ENCODE data around the gene COA5.

COA5 gene

DNA sequence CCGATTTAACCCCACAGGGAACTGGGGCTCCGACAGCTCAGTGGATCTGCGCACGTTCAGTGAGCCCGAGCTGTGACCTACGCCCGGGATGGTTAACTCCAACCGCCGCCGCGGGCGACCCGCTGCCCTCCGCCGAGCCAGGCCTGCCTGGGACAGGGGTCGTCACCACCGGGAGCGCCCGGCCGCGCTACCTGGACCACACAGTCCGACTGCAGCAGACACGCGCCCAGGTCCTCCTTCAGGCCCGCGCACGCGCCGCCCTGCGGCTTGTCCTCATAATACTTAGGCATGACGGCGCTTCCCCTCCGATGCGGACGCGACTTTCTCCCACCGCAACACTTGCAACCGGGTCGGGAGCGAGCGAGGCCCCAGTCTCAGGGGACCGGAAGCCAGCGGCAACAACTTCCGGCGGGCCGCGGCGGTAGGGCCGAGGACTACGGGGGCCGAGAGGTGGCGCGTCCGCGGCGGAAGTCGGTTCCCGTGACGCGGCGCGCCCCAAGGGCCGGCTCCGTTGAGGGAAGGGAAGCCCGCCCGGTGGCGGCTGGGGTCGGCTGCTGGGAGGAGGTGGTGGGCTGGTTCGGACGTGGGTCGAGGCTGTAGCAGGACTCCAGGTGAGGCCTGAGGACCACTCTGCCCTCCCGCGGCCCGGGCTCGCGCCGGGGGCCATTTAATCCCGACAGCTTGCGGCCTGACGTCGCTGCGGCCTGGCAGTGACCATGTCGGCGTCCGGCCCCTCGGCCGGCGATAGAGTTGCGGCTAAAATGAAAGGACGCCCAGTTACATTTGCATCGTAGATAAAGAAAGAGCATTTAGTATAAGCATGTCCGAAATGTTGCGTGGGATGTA lies at the start of gene COA5, which contains the start of gene UNC50:
Gene COA5 (minus strand): TSS at position 397 of the 846 bp plus-strand sequence. CDS start 107 bp downstream, at position 290.
Gene UNC50 (plus strand): TSS at position 474 of the 846 bp plus-strand sequence. CDS start 1,171 bp downstream, outside the sequence.
- peak; percentile 89 for DNase-seq (ENCODE audit: low spot score)

DNA sequence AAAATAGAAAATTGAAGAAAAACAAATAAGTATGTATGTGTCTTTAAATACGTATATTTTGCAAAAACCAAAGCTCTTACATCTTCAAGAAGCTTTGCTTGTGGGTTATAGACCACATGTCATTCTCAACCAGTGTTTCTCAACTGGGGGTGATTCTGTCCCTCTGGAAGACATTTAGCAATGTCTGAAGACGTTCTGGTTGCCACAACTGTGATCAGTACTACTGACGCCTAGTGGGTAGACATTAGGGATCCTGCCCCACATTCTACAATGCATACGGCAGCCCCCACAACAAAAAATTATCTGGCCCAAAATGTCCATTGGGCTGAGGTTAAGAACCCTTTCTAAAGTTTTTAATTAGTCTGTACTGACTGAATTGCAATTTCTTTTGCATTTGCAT lies 48.5 kb upstream of the COA5 start:
- peak; percentile 48 for DNase-seq (ENCODE audit: low spot score)

- DNase-seq (ENCODE audit: low spot score): peak; percentile 60
Measured at GRCh38 chr2:98654699-98655495, 46.6 kb upstream of the COA5 start.

- no peak for DNase-seq (ENCODE audit: low spot score)
Measured at GRCh38 chr2:98650998-98651397, 42.7 kb upstream of the COA5 start.

DNA sequence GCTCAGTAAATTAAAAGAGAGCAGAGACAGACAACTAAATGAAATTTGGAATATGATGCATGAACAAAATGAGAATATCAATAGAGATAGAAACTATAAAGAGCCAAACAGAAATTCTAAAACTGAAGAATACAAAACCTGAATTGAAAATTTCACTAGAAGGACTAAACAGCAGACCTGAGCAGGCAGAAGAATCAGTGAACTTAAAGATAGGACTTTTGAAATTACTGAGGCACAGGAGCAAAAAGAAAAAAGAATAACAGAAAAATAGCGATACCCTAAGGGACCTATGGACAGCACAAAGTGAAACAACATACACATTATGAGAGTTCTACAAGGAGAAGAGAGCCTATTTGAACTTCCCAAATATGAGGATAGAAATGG lies 41.7 kb upstream of the COA5 start:
- DNase-seq (ENCODE audit: low spot score): no peak

DNA sequence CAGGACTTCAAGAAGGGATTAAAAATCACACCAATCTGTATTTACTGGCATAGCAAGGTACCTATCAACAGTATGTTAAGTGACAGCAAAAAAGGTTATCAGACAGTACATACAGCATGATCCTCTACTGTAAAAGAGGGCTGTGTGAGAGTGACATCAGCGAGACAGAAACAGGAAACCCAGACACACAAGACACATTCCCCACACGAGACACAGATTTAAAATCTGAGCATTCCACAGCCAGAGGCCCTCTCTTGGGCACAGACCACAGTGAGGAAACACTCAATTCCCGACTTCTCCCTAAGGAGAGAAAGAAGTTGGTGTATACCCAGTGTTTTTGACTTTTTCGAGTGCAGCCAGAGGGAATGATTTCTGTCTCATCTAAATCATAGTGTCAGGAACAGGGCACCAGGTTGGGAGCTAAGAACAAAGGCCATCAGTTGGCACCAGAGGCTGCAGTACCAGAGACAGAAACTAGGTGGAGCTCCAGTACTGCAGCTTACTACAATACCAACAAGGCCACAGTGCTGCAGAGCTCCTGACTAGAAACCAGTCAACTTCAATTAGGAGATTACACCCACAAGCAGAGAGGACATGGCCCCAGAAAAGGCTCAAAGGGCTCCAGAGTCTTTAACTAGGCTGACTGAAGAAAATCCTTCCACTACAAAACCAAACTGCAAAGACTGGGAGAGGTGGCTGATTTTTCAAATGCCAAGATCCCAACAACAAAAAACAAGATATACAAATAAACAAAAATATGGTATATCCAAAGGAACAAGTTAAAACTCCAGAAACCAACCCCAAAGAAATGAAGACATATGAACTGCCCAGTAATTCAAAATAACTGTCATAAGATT lies 41.1 kb upstream of the COA5 start:
- DNase-seq (ENCODE audit: low spot score): peak; percentile 91

- DNase-seq (ENCODE audit: low spot score): no peak
Measured at GRCh38 chr2:98648451-98648850, 40.1 kb upstream of the COA5 start.

- no peak for DNase-seq (ENCODE audit: low spot score)
Measured at GRCh38 chr2:98647636-98648035, 39.3 kb upstream of the COA5 start.

- DNase-seq (ENCODE audit: low spot score): no peak
Measured at GRCh38 chr2:98643496-98644100, 35.3 kb upstream of the COA5 start.

GRCh38 chr2:98637401-98638147 lies 29.3 kb upstream of the COA5 start:
- peak; percentile 67 for DNase-seq (ENCODE audit: low spot score)

GRCh38 chr2:98634406-98635092 lies 26.2 kb upstream of the COA5 start:
- DNase-seq (ENCODE audit: low spot score): peak; percentile 63

DNA sequence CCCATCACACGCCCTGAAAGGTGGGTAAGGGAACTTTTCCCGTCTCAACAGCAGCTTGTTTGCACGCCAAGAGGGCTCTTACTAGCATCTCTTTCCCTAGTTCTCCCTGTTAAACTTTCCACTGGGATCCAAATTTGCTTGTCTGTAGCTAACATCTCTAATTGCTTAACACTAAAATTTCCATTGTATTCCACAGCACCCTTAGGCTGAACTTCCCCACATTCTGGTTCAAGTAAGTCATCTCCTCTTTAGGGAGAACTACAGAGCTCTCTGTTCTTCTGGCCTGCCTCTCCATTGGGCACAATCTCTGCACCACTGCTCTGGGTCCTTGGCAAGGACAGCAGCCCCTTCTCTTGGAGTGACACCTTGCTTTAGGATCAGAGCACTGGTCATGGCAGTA lies 24.0 kb upstream of the COA5 start:
- DNase-seq (ENCODE audit: low spot score): no peak

DNA sequence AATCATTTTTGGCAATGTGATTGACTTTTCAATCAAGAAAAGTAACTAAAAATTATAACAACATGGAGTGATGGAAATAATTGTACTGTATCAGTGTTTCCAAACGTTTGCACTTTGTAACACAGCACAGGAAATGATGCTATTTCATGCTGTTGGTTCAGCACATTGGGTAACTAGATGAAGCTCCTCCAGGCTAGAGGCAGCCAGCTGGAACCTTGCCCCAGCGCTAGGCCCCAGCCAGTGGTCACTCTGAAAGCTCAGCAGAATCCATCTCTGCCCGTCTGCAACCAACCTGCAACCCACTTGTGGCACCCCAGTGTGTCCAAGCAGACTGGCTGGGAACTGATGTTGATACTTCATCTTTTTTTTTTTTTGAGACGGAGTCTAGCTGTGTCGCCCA lies 15.3 kb upstream of the COA5 start:
- DNase-seq (ENCODE audit: low spot score): no peak

GRCh38 chr2:98617149-98617548 lies 8.8 kb upstream of the COA5 start:
- no peak for DNase-seq (ENCODE audit: low spot score)

DNA sequence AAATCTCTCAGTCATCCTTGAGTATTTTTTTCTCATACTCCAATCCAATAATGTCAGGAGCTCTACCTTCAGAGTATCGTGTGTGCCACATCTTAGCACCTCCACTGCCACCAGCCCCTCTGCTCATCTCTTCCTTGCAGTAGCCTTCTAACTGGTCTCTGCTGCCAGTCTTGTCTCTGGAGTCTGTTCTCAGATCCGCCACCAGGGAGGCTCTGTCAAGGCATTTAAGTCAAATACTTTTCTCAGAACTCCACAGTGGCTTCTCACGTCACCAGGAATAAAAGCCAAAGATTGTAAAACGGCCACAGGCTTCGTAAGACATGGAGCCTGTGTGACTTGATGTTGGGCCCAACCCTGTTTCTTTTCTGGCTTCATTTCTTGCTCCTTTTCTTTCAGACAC lies 7.2 kb upstream of the COA5 start:
- DNase-seq (ENCODE audit: low spot score): no peak

GRCh38 chr2:98614024-98614739 lies 5.9 kb upstream of the COA5 start:
- no peak for DNase-seq (ENCODE audit: low spot score)

GRCh38 chr2:98608962-98609604 lies 771 bp upstream of the COA5 start:
- no peak for DNase-seq (ENCODE audit: low spot score)

- DNase-seq (ENCODE audit: low spot score): no peak
Measured at GRCh38 chr2:98607741-98608115, 584 bp downstream of the COA5 start.

GRCh38 chr2:98607104-98607503 lies 1.2 kb downstream of the COA5 start:
- no peak for DNase-seq (ENCODE audit: low spot score)
